RKO (cell line): ENCODE results near the gene STT3B.
A peak's percentile ranks its signal among the peaks of the same experiment; 100 is the strongest.
"Not testable (repeated sequence)": the region's sequence is repeated elsewhere in the genome, so short reads cannot be mapped to it uniquely, and the experiment has no call there.

Experiments used
- DNase-seq: peaks from one replicate; pipeline ENCODE4 v3.0.0-alpha.2; 2016; ENCODE audit warnings: low spot score

The STT3B gene

GRCh38 chr3:31532587-31533168, at the start of gene STT3B:
Gene STT3B (plus strand): TSS chr3:31532925. CDS start chr3:31532999, 74 bp downstream.
- peak; percentile 78 for DNase-seq

GRCh38 chr3:31483776-31484175, 48.9 kb upstream of the STT3B start:
- DNase-seq = no peak

- no peak for DNase-seq
These were observed 47.5 kb upstream of the STT3B start for GRCh38 chr3:31485196-31485595.

GRCh38 chr3:31486865-31487533, 45.7 kb upstream of the STT3B start:
- DNase-seq = no peak

- DNase-seq = no peak
These were observed 44.2 kb upstream of the STT3B start for GRCh38 chr3:31488475-31489017.

- no peak for DNase-seq
These were observed 42.2 kb upstream of the STT3B start for GRCh38 chr3:31490502-31490901.

GRCh38 chr3:31491660-31492059, 41.1 kb upstream of the STT3B start:
- DNase-seq = no peak

GRCh38 chr3:31493149-31493548, 39.6 kb upstream of the STT3B start:
- DNase-seq = no peak

- peak; percentile 45 for DNase-seq
These were observed 36.6 kb upstream of the STT3B start for GRCh38 chr3:31495971-31496665.

- DNase-seq = no peak
These were observed 33.9 kb upstream of the STT3B start for GRCh38 chr3:31498791-31499190.

- DNase-seq = no peak
These were observed 33.4 kb upstream of the STT3B start for GRCh38 chr3:31499281-31499680.

GRCh38 chr3:31502803-31503221, 29.9 kb upstream of the STT3B start:
- DNase-seq = no peak

GRCh38 chr3:31503456-31503855, 29.3 kb upstream of the STT3B start:
- DNase-seq = no peak

- DNase-seq = no peak
These were observed 28.5 kb upstream of the STT3B start for GRCh38 chr3:31504230-31504629.

GRCh38 chr3:31505371-31506048, 27.2 kb upstream of the STT3B start:
- no peak for DNase-seq

- DNase-seq = not testable (repeated sequence)
These were observed 26.2 kb upstream of the STT3B start for GRCh38 chr3:31506515-31506914.

- no peak for DNase-seq
These were observed 24.1 kb upstream of the STT3B start for GRCh38 chr3:31508452-31509146.

GRCh38 chr3:31509147-31509728, 23.5 kb upstream of the STT3B start:
- DNase-seq = no peak

- no peak for DNase-seq
These were observed 18.2 kb upstream of the STT3B start for GRCh38 chr3:31514570-31514969.

GRCh38 chr3:31515486-31516284, 17.0 kb upstream of the STT3B start:
- no peak for DNase-seq

- DNase-seq = no peak
These were observed 16.0 kb upstream of the STT3B start for GRCh38 chr3:31516757-31517156.
